Endothelial cell of umbilical vein (primary cell): ENCODE data around the gene KLF13.

ENCODE experiments used
- POLR2AphosphoS5 ChIP-seq: IDR thresholded peaks from 2 replicates; pipeline ENCODE4 v1.6.1; 2012; ENCODE audit warnings: low read depth, mild to moderate bottlenecking, control low read depth, low read length, moderate library complexity; ENCODE audit not compliant: insufficient read depth
- TF ChIP-seq, protein P1 (sequence below), 2 donors: IDR thresholded peaks; 1 replicate in 1 of 2; 2 replicates in 1 of 2; pipeline ENCODE4 v1.5.1; 2011; ENCODE audit warnings: low read length in 2 of 2, mild to moderate bottlenecking in 2 of 2, moderate library complexity in 2 of 2, control low read depth in 1 of 2, inconsistent platforms in 1 of 2, low read depth in 1 of 2; ENCODE audit not compliant: insufficient read depth in 1 of 2; ENCODE audit errors: extremely low read depth in 1 of 2

- TF ChIP-seq POLR2AphosphoS5 = no peak
- TF ChIP-seq, protein P1, sequence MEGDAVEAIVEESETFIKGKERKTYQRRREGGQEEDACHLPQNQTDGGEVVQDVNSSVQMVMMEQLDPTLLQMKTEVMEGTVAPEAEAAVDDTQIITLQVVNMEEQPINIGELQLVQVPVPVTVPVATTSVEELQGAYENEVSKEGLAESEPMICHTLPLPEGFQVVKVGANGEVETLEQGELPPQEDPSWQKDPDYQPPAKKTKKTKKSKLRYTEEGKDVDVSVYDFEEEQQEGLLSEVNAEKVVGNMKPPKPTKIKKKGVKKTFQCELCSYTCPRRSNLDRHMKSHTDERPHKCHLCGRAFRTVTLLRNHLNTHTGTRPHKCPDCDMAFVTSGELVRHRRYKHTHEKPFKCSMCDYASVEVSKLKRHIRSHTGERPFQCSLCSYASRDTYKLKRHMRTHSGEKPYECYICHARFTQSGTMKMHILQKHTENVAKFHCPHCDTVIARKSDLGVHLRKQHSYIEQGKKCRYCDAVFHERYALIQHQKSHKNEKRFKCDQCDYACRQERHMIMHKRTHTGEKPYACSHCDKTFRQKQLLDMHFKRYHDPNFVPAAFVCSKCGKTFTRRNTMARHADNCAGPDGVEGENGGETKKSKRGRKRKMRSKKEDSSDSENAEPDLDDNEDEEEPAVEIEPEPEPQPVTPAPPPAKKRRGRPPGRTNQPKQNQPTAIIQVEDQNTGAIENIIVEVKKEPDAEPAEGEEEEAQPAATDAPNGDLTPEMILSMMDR (IDR thresholded peaks at IDR 0.05; ENCODE audit: extremely low read depth in 1 of 2, insufficient read depth in 1 of 2, low read depth in 1 of 2, low read length in 2 of 2) = no peak
These were observed 6.0 kb downstream of the KLF13 start for GRCh38 chr15:31332681-31333071.
